Keratinocyte (primary cell): ENCODE data around the gene P2RY13. TPM values are rescaled to one million over a fixed set of nuclear protein-coding genes. Genes with fewer than 3 reads are reported as not detected.

ENCODE experiments used
- DNase-seq: peaks from one replicate; pipeline ENCODE4 v3.0.0-alpha.2; 2011; ENCODE audit warnings: low read depth, missing footprints, low spot score
- FAIRE-seq: peaks from 2 replicates; lab custom pipeline; 2011; peaks lifted over from hg19 to GRCh38; lab: Jason Lieb, UNC
- H2AFZ ChIP-seq: 2 replicates; pipeline ENCODE4 v1.6.0; 2012; ENCODE audit warnings: low read length, control low read depth, inconsistent platforms; ENCODE audit not compliant: control insufficient read depth
- H3K27ac ChIP-seq: 2 replicates; pipeline ENCODE4 v1.5.1; 2011; ENCODE audit warnings: low read length; ENCODE audit not compliant: control insufficient read depth, insufficient read depth
- H3K27me3 ChIP-seq: 3 replicates; pipeline ENCODE4 v1.6.0; 2011; ENCODE audit warnings: low read length; ENCODE audit not compliant: control insufficient read depth, insufficient read depth; ENCODE audit errors: extremely low read depth
- H3K36me3 ChIP-seq, 2 experiments: 2 replicates in 1 of 2; 3 replicates in 1 of 2; pipeline ENCODE4 v1.5.1; 2011; ENCODE audit warnings: low read length in 2 of 2, mild to moderate bottlenecking in 1 of 2; ENCODE audit not compliant: control insufficient read depth in 2 of 2, insufficient read depth in 2 of 2; ENCODE audit errors: extremely low read depth in 1 of 2
- H3K4me1 ChIP-seq: 3 replicates; pipeline ENCODE4 v1.5.1; 2011; ENCODE audit warnings: low read length; ENCODE audit not compliant: control insufficient read depth, insufficient read depth; ENCODE audit errors: extremely low read depth
- H3K4me2 ChIP-seq: 3 replicates; pipeline ENCODE4 v1.6.0; 2011; ENCODE audit warnings: low read depth, low read length; ENCODE audit not compliant: control insufficient read depth, insufficient read depth; ENCODE audit errors: extremely low read depth
- H3K4me3 ChIP-seq, 3 experiments: fragments of 200-600 bp in 1 of 3; sonication (generic) in 1 of 3; 2 replicates in 2 of 3; 3 replicates in 1 of 3; pipeline ENCODE4 v1.5.1; 2011 to 2016; ENCODE audit warnings: low read length in 3 of 3, mild to moderate bottlenecking in 3 of 3, control low read depth in 2 of 3, inconsistent platforms in 1 of 3, low read depth in 1 of 3, mixed read lengths in 1 of 3, mixed run types in 1 of 3, moderate library complexity in 1 of 3; ENCODE audit not compliant: control insufficient read depth in 2 of 3, insufficient read depth in 2 of 3; ENCODE audit errors: extremely low read depth in 1 of 3
- H3K79me2 ChIP-seq: 2 replicates; pipeline ENCODE4 v1.6.0; 2012; ENCODE audit warnings: low read length; ENCODE audit not compliant: control insufficient read depth, insufficient read depth
- H3K9ac ChIP-seq: 3 replicates; pipeline ENCODE4 v1.6.0; 2011; ENCODE audit warnings: low read length; ENCODE audit not compliant: control insufficient read depth, insufficient read depth; ENCODE audit errors: extremely low read depth
- H3K9me1 ChIP-seq: 3 replicates; pipeline ENCODE4 v1.6.0; 2011; ENCODE audit warnings: low read length; ENCODE audit not compliant: control insufficient read depth, insufficient read depth; ENCODE audit errors: extremely low read depth
- H3K9me3 ChIP-seq: 2 replicates; pipeline ENCODE4 v1.5.1; 2012; ENCODE audit warnings: low read depth, low read length; ENCODE audit not compliant: control insufficient read depth
- H4K20me1 ChIP-seq: 3 replicates; pipeline ENCODE4 v1.6.0; 2011; ENCODE audit warnings: low read length; ENCODE audit not compliant: control insufficient read depth, insufficient read depth; ENCODE audit errors: extremely low read depth
- CTCF ChIP-seq, 3 experiments: IDR thresholded peaks in 1 of 3; conservative IDR thresholded peaks in 1 of 3; optimal IDR thresholded peaks in 1 of 3; 2 replicates in 2 of 3; 3 replicates in 1 of 3; pipeline versions ENCODE3 to v1.5.1; 2011; ENCODE audit warnings: low read length in 3 of 3, mild to moderate bottlenecking in 3 of 3, moderate library complexity in 2 of 3, control low read depth in 1 of 3, inconsistent platforms in 1 of 3; ENCODE audit not compliant: insufficient read depth in 2 of 3; ENCODE audit errors: extremely low read depth in 1 of 3
- EZH2 ChIP-seq: IDR thresholded peaks from one replicate; pipeline ENCODE4 v1.6.1; 2012; ENCODE audit warnings: inconsistent platforms, mild to moderate bottlenecking, low read length, moderate library complexity
- dilution Hi-C: fragments of 300-500 bp; cut with MboI; formaldehyde crosslinking; loops from one replicate; pipeline ENCODE4 v1.7.0; 2020; ENCODE audit warnings: low sequenced_read_pairs; ENCODE audit not compliant: extremely low pct_ligation_motif_present
- polyA plus RNA-seq, 5 experiments: library from polyadenylated mRNA; depleted of rRNA in 3 of 5; stranded (reverse) in 3 of 5; stranded (forward) in 1 of 5; unstranded in 1 of 5; fragments of >200 nt; gene quantifications; 1 replicate in 1 of 5; 2 replicates in 3 of 5; 3 replicates in 1 of 5; pipeline versions ENCODE4 v1.2.1 to v1.2.3, GENCODE V29; 2011 to 2012; ENCODE audit warnings: missing spikeins in 2 of 5, low read depth in 1 of 5, low replicate concordance in 1 of 5

P2RY13 gene
- polyA plus RNA-seq, 1 donor (not counting 4 experiments of a cell fraction or from before 2014, with no cell fraction given) = not detected

- Histone ChIP-seq H3K9ac (peak overlapping the region; percentile 56), H3K36me3 (peaks cover 24 to 30% of the 10 kb centered on the region in 2 experiments), H3K79me2 (peaks cover 63% of the 10 kb centered on the region), H3K27me3 (no peaks in the 10 kb centered on the region), H3K9me3 (no peaks in the 10 kb centered on the region), H4K20me1 (no peaks in the 10 kb centered on the region), H3K4me1 (peaks cover 50% of the 10 kb centered on the region), H3K4me2 (peak overlapping the region; percentile 58), H3K4me3 (peak overlapping the region in 2 of 3 experiments; percentile 24 to 30), H3K27ac (peak overlapping the region; percentile 67), H3K9me1 (no peaks in the 10 kb centered on the region), H2AFZ (no peak overlapping the region)
- dilution Hi-C loops = no loop called here
- DNase-seq (no peak), FAIRE-seq (peak; percentile 41)
- TF ChIP-seq EZH2 (no peak), CTCF (optimal IDR thresholded peaks at IDR 0.05 in 1 of 3, IDR thresholded peaks at IDR 0.05 in 1 of 3, conservative IDR thresholded peaks at IDR 0.05 in 1 of 3; ENCODE audit: extremely low read depth in 1 of 3, insufficient read depth in 2 of 3, low read length in 3 of 3) (no peak)
These were observed 27.6 kb downstream of the P2RY13 start for GRCh38 chr3:151301787-151302186.

DNA sequence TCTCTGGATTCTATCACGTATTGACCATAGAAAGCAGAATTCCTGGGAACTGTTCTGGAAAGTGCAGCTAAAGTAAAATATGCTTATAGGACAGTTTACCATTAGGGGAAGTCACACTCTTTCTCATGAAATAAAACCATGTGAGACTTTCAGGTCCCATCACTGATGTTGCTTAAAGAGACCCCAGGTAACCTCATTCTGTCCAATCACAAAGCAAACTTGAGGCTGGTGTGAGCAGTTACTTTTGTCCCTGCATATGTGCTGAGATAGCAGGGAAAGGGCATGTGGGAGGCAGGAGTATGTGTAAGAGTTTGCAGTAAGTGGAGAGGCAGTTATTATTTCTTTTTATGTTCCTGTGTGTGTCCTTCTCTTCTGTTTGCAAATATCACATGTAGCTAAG is 28.8 kb downstream of the P2RY13 start:
- no peaks in the 10 kb centered on the region for H3K9me3 ChIP-seq
- peaks cover 37% of the 10 kb centered on the region for H3K4me1 ChIP-seq
- DNase-seq (no peak), FAIRE-seq (no peak)
- no peaks in the 10 kb centered on the region for H4K20me1 ChIP-seq
- no peak overlapping the region for H3K4me2 ChIP-seq
- H2AFZ ChIP-seq = no peak overlapping the region
- H3K27me3 ChIP-seq = no peaks in the 10 kb centered on the region
- no peak overlapping the region for H3K4me3 ChIP-seq
- dilution Hi-C loops = no loop called here
- H3K9me1 ChIP-seq = no peaks in the 10 kb centered on the region
- peaks cover 27 to 35% of the 10 kb centered on the region in 2 experiments for H3K36me3 ChIP-seq
- peaks cover 59% of the 10 kb centered on the region for H3K79me2 ChIP-seq
- H3K9ac ChIP-seq = no peak overlapping the region
- no peak overlapping the region for H3K27ac ChIP-seq
- no peak for TF ChIP-seq CTCF (optimal IDR thresholded peaks at IDR 0.05 in 1 of 3, IDR thresholded peaks at IDR 0.05 in 1 of 3, conservative IDR thresholded peaks at IDR 0.05 in 1 of 3; ENCODE audit: extremely low read depth in 1 of 3, insufficient read depth in 2 of 3, low read length in 3 of 3)
- TF ChIP-seq EZH2 = no peak
